ENCODE measurements around the gene SIN3A.

Gene SIN3A

GRCh38 chr15:75329571-75329970 lies 121.9 kb downstream of the SIN3A start:
- ChIA-PET POLR2A (no interaction called here), CTCF (interaction anchor here (1.7 to 2.3 kb wide), 2 partner anchors 10 to 38 kb away, joined by 4 to 7 read pairs; partner anchors contain the start of gene MAN2C1)
- Histone ChIP-seq H3K27me3 (replicated peaks in 2 of 5; ENCODE audit: control insufficient read depth in 4 of 5, insufficient read depth in 5 of 5, low read length in 4 of 5) (no peaks in the 10 kb centered on the region), H3K27ac (ENCODE audit: insufficient read depth in 1 of 2, low read depth in 1 of 2, low read length in 2 of 2, poor library complexity in 1 of 2, severe bottlenecking in 2 of 2) (no peak overlapping the region), H3K4me1 (ENCODE audit: control extremely low read depth in 1 of 4, control insufficient read depth in 4 of 4, insufficient read depth in 4 of 4, low read length in 3 of 4) (no peaks in the 10 kb centered on the region), H3K36me3 (ENCODE audit: control insufficient read depth in 4 of 4, insufficient read depth in 4 of 4, low read length in 3 of 4) (no peaks in the 10 kb centered on the region), H3K9me3 (ENCODE audit: control extremely low read depth in 1 of 5, control insufficient read depth in 4 of 5, insufficient read depth in 2 of 5, low read depth in 1 of 5, low read length in 4 of 5) (no peaks in the 10 kb centered on the region), H3K4me3 (ENCODE audit: control insufficient read depth in 1 of 7, extremely low read depth in 1 of 7, insufficient read depth in 4 of 7, low read depth in 2 of 7, low read length in 6 of 7) (no peak overlapping the region)
- DNase-seq = no peak
- WGBS (ENCODE audit: insufficient coverage) = 96% methylated on average over 2 of the region's 2 CpGs

GRCh38 chr15:75328493-75329314 lies 122.8 kb downstream of the SIN3A start:
- no peaks in the 10 kb centered on the region for H3K36me3 ChIP-seq (ENCODE audit: control insufficient read depth in 4 of 4, insufficient read depth in 4 of 4, low read length in 3 of 4)
- ChIA-PET CTCF (interaction anchor here (1.0 to 2.3 kb wide), 4 partner anchors 10 to 39 kb away, joined by 3 to 7 read pairs (median 4); partner anchors contain the start of gene MAN2C1), POLR2A (interaction anchor here (0.6 kb wide), 1 partner anchor 19 kb away, joined by 3 read pairs; no protein-coding TSS in a partner anchor)
- H3K9me3 ChIP-seq (ENCODE audit: control extremely low read depth in 1 of 5, control insufficient read depth in 4 of 5, insufficient read depth in 2 of 5, low read depth in 1 of 5, low read length in 4 of 5) = no peaks in the 10 kb centered on the region
- no peak for DNase-seq
- no peaks in the 10 kb centered on the region for H3K4me1 ChIP-seq (ENCODE audit: control extremely low read depth in 1 of 4, control insufficient read depth in 4 of 4, insufficient read depth in 4 of 4, low read length in 3 of 4)
- no peaks in the 10 kb centered on the region for H3K27me3 ChIP-seq (replicated peaks in 2 of 5; ENCODE audit: control insufficient read depth in 4 of 5, insufficient read depth in 5 of 5, low read length in 4 of 5)
- H3K27ac ChIP-seq (ENCODE audit: insufficient read depth in 1 of 2, low read depth in 1 of 2, low read length in 2 of 2, poor library complexity in 1 of 2, severe bottlenecking in 2 of 2) = no peak overlapping the region
- WGBS (ENCODE audit: insufficient coverage) = 66% methylated on average over 9 of the region's 10 CpGs
- H3K4me3 ChIP-seq (ENCODE audit: control insufficient read depth in 1 of 7, extremely low read depth in 1 of 7, insufficient read depth in 4 of 7, low read depth in 2 of 7, low read length in 6 of 7) = no peak overlapping the region

GRCh38 chr15:75327491-75327890 lies 124.0 kb downstream of the SIN3A start:
- no peaks in the 10 kb centered on the region for H3K27me3 ChIP-seq (replicated peaks in 2 of 5; ENCODE audit: control insufficient read depth in 4 of 5, insufficient read depth in 5 of 5, low read length in 4 of 5)
- POLR2A ChIA-PET = no interaction called here
- WGBS (ENCODE audit: insufficient coverage) = 94% methylated on average over 2 of the region's 3 CpGs
- no peak overlapping the region for H3K4me3 ChIP-seq (ENCODE audit: control insufficient read depth in 1 of 7, extremely low read depth in 1 of 7, insufficient read depth in 4 of 7, low read depth in 2 of 7, low read length in 6 of 7)
- DNase-seq = no peak
- H3K27ac ChIP-seq (ENCODE audit: insufficient read depth in 1 of 2, low read depth in 1 of 2, low read length in 2 of 2, poor library complexity in 1 of 2, severe bottlenecking in 2 of 2) = no peak overlapping the region
- no peaks in the 10 kb centered on the region for H3K4me1 ChIP-seq (ENCODE audit: control extremely low read depth in 1 of 4, control insufficient read depth in 4 of 4, insufficient read depth in 4 of 4, low read length in 3 of 4)
- CTCF ChIA-PET = interaction anchor here (1.0 to 1.4 kb wide), 2 partner anchors 11 to 22 kb away, joined by 3 to 4 read pairs; no protein-coding TSS in a partner anchor
- H3K9me3 ChIP-seq (ENCODE audit: control extremely low read depth in 1 of 5, control insufficient read depth in 4 of 5, insufficient read depth in 2 of 5, low read depth in 1 of 5, low read length in 4 of 5) = no peaks in the 10 kb centered on the region
- H3K36me3 ChIP-seq (ENCODE audit: control insufficient read depth in 4 of 4, insufficient read depth in 4 of 4, low read length in 3 of 4) = no peaks in the 10 kb centered on the region

GRCh38 chr15:75327005-75327404 lies 124.5 kb downstream of the SIN3A start:
- no peak for DNase-seq
- CTCF ChIA-PET = interaction anchor here (0.5 kb wide), 1 partner anchor 29 kb away, joined by 3 read pairs; no protein-coding TSS in a partner anchor
- POLR2A ChIA-PET = no interaction called here

GRCh38 chr15:75325922-75326321 lies 125.6 kb downstream of the SIN3A start:
- no peak overlapping the region for H3K27ac ChIP-seq (ENCODE audit: insufficient read depth in 1 of 2, low read depth in 1 of 2, low read length in 2 of 2, poor library complexity in 1 of 2, severe bottlenecking in 2 of 2)
- WGBS (ENCODE audit: insufficient coverage) = 100% methylated on average over 1 of the region's 4 CpGs
- CTCF ChIA-PET = no interaction called here

More at GRCh38 chr15:75327005-75327404, 124.5 kb downstream of the SIN3A start:
- Histone ChIP-seq H3K27me3 (replicated peaks in 2 of 5; ENCODE audit: control insufficient read depth in 4 of 5, insufficient read depth in 5 of 5, low read length in 4 of 5) (no peaks in the 10 kb centered on the region), H3K27ac (ENCODE audit: insufficient read depth in 1 of 2, low read depth in 1 of 2, low read length in 2 of 2, poor library complexity in 1 of 2, severe bottlenecking in 2 of 2) (no peak overlapping the region), H3K36me3 (ENCODE audit: control insufficient read depth in 4 of 4, insufficient read depth in 4 of 4, low read length in 3 of 4) (no peaks in the 10 kb centered on the region), H3K4me1 (ENCODE audit: control extremely low read depth in 1 of 4, control insufficient read depth in 4 of 4, insufficient read depth in 4 of 4, low read length in 3 of 4) (no peaks in the 10 kb centered on the region), H3K9me3 (ENCODE audit: control extremely low read depth in 1 of 5, control insufficient read depth in 4 of 5, insufficient read depth in 2 of 5, low read depth in 1 of 5, low read length in 4 of 5) (no peaks in the 10 kb centered on the region), H3K4me3 (ENCODE audit: control insufficient read depth in 1 of 7, extremely low read depth in 1 of 7, insufficient read depth in 4 of 7, low read depth in 2 of 7, low read length in 6 of 7) (no peak overlapping the region)
- 94% methylated on average over 4 of the region's 4 CpGs for WGBS (ENCODE audit: insufficient coverage)

GRCh38 chr15:75321711-75322110 lies 129.8 kb downstream of the SIN3A start:
- POLR2A ChIA-PET = no interaction called here
- DNase-seq = no peak
- 86% methylated on average over 6 of the region's 6 CpGs for WGBS (ENCODE audit: insufficient coverage)
- H3K27ac ChIP-seq (ENCODE audit: insufficient read depth in 1 of 2, low read depth in 1 of 2, low read length in 2 of 2, poor library complexity in 1 of 2, severe bottlenecking in 2 of 2) = no peak overlapping the region
- H3K4me1 ChIP-seq (ENCODE audit: control extremely low read depth in 1 of 4, control insufficient read depth in 4 of 4, insufficient read depth in 4 of 4, low read length in 3 of 4) = no peaks in the 10 kb centered on the region
- H3K4me3 ChIP-seq (ENCODE audit: control insufficient read depth in 1 of 7, extremely low read depth in 1 of 7, insufficient read depth in 4 of 7, low read depth in 2 of 7, low read length in 6 of 7) = no peak overlapping the region
- H3K9me3 ChIP-seq (ENCODE audit: control extremely low read depth in 1 of 5, control insufficient read depth in 4 of 5, insufficient read depth in 2 of 5, low read depth in 1 of 5, low read length in 4 of 5) = no peaks in the 10 kb centered on the region
- H3K36me3 ChIP-seq (ENCODE audit: control insufficient read depth in 4 of 4, insufficient read depth in 4 of 4, low read length in 3 of 4) = no peaks in the 10 kb centered on the region
- CTCF ChIA-PET = interaction anchor here (0.6 kb wide), 1 partner anchor 775 kb away, joined by 3 read pairs; no protein-coding TSS in a partner anchor
- H3K27me3 ChIP-seq (replicated peaks in 2 of 5; ENCODE audit: control insufficient read depth in 4 of 5, insufficient read depth in 5 of 5, low read length in 4 of 5) = no peaks in the 10 kb centered on the region

More at GRCh38 chr15:75325922-75326321, 125.6 kb downstream of the SIN3A start:
- Histone ChIP-seq H3K9me3 (ENCODE audit: control extremely low read depth in 1 of 5, control insufficient read depth in 4 of 5, insufficient read depth in 2 of 5, low read depth in 1 of 5, low read length in 4 of 5) (no peaks in the 10 kb centered on the region), H3K27me3 (replicated peaks in 2 of 5; ENCODE audit: control insufficient read depth in 4 of 5, insufficient read depth in 5 of 5, low read length in 4 of 5) (no peaks in the 10 kb centered on the region), H3K4me3 (ENCODE audit: control insufficient read depth in 1 of 7, extremely low read depth in 1 of 7, insufficient read depth in 4 of 7, low read depth in 2 of 7, low read length in 6 of 7) (no peak overlapping the region), H3K36me3 (ENCODE audit: control insufficient read depth in 4 of 4, insufficient read depth in 4 of 4, low read length in 3 of 4) (no peaks in the 10 kb centered on the region), H3K4me1 (ENCODE audit: control extremely low read depth in 1 of 4, control insufficient read depth in 4 of 4, insufficient read depth in 4 of 4, low read length in 3 of 4) (no peaks in the 10 kb centered on the region)
- no peak for DNase-seq
- POLR2A ChIA-PET = no interaction called here

All from common myeloid progenitor, CD34-positive (primary cell).